ENCODE results near the gene ISOC1. TPM values are rescaled to one million over a fixed set of nuclear protein-coding genes. Genes with fewer than 3 reads are reported as not detected.

Gene ISOC1
- total RNA-seq, 2 experiments from 2014 or later: 6.6 to 7.1 TPM

- Mint-ChIP-seq H3K27ac (no peak overlapping the region), H3K4me3 (no peak overlapping the region), H3K36me3 (ENCODE audit: low read depth) (no peaks in the 10 kb centered on the region), H3K4me1 (ENCODE audit: low read depth) (no peaks in the 10 kb centered on the region), H3K27me3 (peaks cover 13% of the 10 kb centered on the region), H3K9me3 (no peaks in the 10 kb centered on the region)
- ChIA-PET CTCF (no interaction called here), POLR2A (no interaction called here)
- intact Hi-C loops (cut with DNase I, micrococcal nuclease): no loop called here
- no peak for TF ChIP-seq CTCF (IDR thresholded peaks at IDR 0.05)
- Histone ChIP-seq H3K36me3 (ENCODE audit: insufficient read depth, low read length) (no peaks in the 10 kb centered on the region), H3K27ac (ENCODE audit: low read depth in 1 of 2, low read length in 2 of 2) (no peak overlapping the region), H3K4me3 (ENCODE audit: low read length) (no peak overlapping the region), H3K27me3 (ENCODE audit: control insufficient read depth in 1 of 2, insufficient read depth in 2 of 2, low read length in 2 of 2) (no peaks in the 10 kb centered on the region), H3K4me1 (ENCODE audit: insufficient read depth, low read length) (no peaks in the 10 kb centered on the region), H3K9me3 (ENCODE audit: control insufficient read depth in 1 of 2, insufficient read depth in 1 of 2, low read length in 2 of 2) (no peaks in the 10 kb centered on the region)
- no peak for DNase-seq
- ATAC-seq (ENCODE audit: poor library complexity): no peak
These were observed 13.8 kb upstream of the ISOC1 start for GRCh38 chr5:129080766-129081165.

- CTCF ChIA-PET: no interaction called here
These were observed 12.1 kb upstream of the ISOC1 start for GRCh38 chr5:129082225-129083136.

More at GRCh38 chr5:129082225-129083136, 12.1 kb upstream of the ISOC1 start:
- TF ChIP-seq CTCF (IDR thresholded peaks at IDR 0.05): no peak
- H3K27ac Mint-ChIP-seq: no peak overlapping the region
- H3K9me3 Mint-ChIP-seq: no peaks in the 10 kb centered on the region
- intact Hi-C loops (cut with DNase I, micrococcal nuclease): no loop called here
- H3K36me3 Mint-ChIP-seq (ENCODE audit: low read depth): no peaks in the 10 kb centered on the region
- H3K27me3 Mint-ChIP-seq: peaks cover 24% of the 10 kb centered on the region
- no peak overlapping the region for H3K4me3 Mint-ChIP-seq
- no peaks in the 10 kb centered on the region for H3K4me1 ChIP-seq (ENCODE audit: insufficient read depth, low read length)
- H3K36me3 ChIP-seq (ENCODE audit: insufficient read depth, low read length): no peaks in the 10 kb centered on the region
- POLR2A ChIA-PET: no interaction called here
- peaks cover 0 to 4% of the 10 kb centered on the region in 2 experiments for H3K27me3 ChIP-seq (ENCODE audit: control insufficient read depth in 1 of 2, insufficient read depth in 2 of 2, low read length in 2 of 2)
- H3K4me1 Mint-ChIP-seq (ENCODE audit: low read depth): no peaks in the 10 kb centered on the region
- H3K27ac ChIP-seq (ENCODE audit: low read depth in 1 of 2, low read length in 2 of 2): no peak overlapping the region
- no peaks in the 10 kb centered on the region for H3K9me3 ChIP-seq (ENCODE audit: control insufficient read depth in 1 of 2, insufficient read depth in 1 of 2, low read length in 2 of 2)
- H3K4me3 ChIP-seq (ENCODE audit: low read length): no peak overlapping the region
- DNase-seq (no peak), ATAC-seq (ENCODE audit: poor library complexity) (no peak)

Measured in CD4-positive, alpha-beta T cell (primary cell).